Measurements from ENCODE around the gene SYCP2L. TPM values are rescaled to one million over a fixed set of nuclear protein-coding genes. Genes with fewer than 3 reads are reported as not detected.

The SYCP2L gene
- polyA plus RNA-seq, 1 of the 3 experiments (the other 2 are of a cell fraction), result 0.82 TPM

- TF ChIP-seq USF2 (IDR thresholded peaks at IDR 0.05; ENCODE audit: borderline replicate concordance, low read depth, low read length), result no peak
- no peak for TF ChIP-seq POLR2AphosphoS5 (IDR thresholded peaks at IDR 0.05; ENCODE audit: low read depth, low read length)
- no peak for TF ChIP-seq NRF1 (IDR thresholded peaks at IDR 0.05; ENCODE audit: low read depth, low read length)
- TF ChIP-seq RAD21 (IDR thresholded peaks at IDR 0.05; ENCODE audit: low read length), result no peak
Observed at GRCh38 chr6:10939840-10940239, 53.0 kb downstream of the SYCP2L start (continued).

GRCh38 chr6:10945845-10946244 is 59.0 kb downstream of the SYCP2L start:
- Histone ChIP-seq H3K9me2 (no peaks in the 10 kb centered on the region), H3K4me3 (ENCODE audit: low read depth in 2 of 2, low read length in 1 of 2) (no peak overlapping the region), H4K20me1 (ENCODE audit: insufficient read depth) (no peaks in the 10 kb centered on the region), H3K9me3 (no peaks in the 10 kb centered on the region), H3K4me2 (no peak overlapping the region), H3F3A (replicated peaks; ENCODE audit: insufficient read depth) (no peaks in the 10 kb centered on the region), H3K36me3 (replicated peaks in 1 of 2; ENCODE audit: control insufficient read depth in 1 of 2, insufficient read depth in 2 of 2, low read length in 1 of 2) (no peaks in the 10 kb centered on the region), H2AFZ (ENCODE audit: low read depth) (no peak overlapping the region), H3K27ac (ENCODE audit: low read depth in 2 of 2, low read length in 1 of 2) (no peak overlapping the region), H3K27me3 (ENCODE audit: insufficient read depth) (no peaks in the 10 kb centered on the region), H3K4me1 (ENCODE audit: control insufficient read depth in 1 of 2, insufficient read depth in 2 of 2, low read depth in 1 of 2, low read length in 1 of 2) (no peaks in the 10 kb centered on the region), H3K9ac (no peak overlapping the region), H3K79me2 (ENCODE audit: insufficient read depth) (no peaks in the 10 kb centered on the region)
- POLR2A ChIA-PET, result no interaction called here
- no peak for TF ChIP-seq RCOR1 (IDR thresholded peaks at IDR 0.05; ENCODE audit: low read length)
- TF ChIP-seq JUND (IDR thresholded peaks at IDR 0.05), result no peak
- no peak for TF ChIP-seq FOXJ3 (CRISPR knock-in tag; IDR thresholded peaks at IDR 0.05)
- no peak for TF ChIP-seq MAX (IDR thresholded peaks at IDR 0.05; ENCODE audit: low read depth)
- TF ChIP-seq PBX3 (IDR thresholded peaks at IDR 0.05), result no peak
- no peak for TF ChIP-seq GABPA (IDR thresholded peaks at IDR 0.05; ENCODE audit: low read depth)
- no peak for DNase-seq
- WGBS (ENCODE audit: low lambda C conversion rate), result 49% methylated on average over 1 of the region's 1 CpG
- CTCF ChIA-PET, result no interaction called here

DNA sequence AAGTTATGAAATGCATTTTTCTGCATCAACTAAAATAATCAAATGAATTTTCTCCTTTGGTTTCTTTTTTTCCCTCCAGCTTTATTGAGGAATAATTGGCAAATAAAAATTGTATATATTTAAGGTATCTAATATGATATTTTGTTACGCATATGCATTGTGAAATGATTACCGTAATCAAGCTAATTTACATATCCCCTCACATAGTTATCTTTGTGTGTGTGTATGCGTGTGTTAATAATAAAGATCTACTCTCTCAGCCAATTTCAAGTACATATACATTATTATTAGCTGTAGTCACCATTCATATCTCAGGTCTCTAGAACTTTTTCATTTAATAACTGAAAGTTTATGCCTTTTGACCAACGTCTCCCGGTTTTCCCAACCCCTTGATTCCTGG is 61.1 kb downstream of the SYCP2L start:
- no peak for DNase-seq
- Histone ChIP-seq H3K4me2 (no peak overlapping the region), H3K27me3 (ENCODE audit: insufficient read depth) (no peaks in the 10 kb centered on the region), H3K36me3 (replicated peaks in 1 of 2; ENCODE audit: control insufficient read depth in 1 of 2, insufficient read depth in 2 of 2, low read length in 1 of 2) (no peaks in the 10 kb centered on the region), H2AFZ (ENCODE audit: low read depth) (no peak overlapping the region), H3K9ac (no peak overlapping the region), H3K4me1 (ENCODE audit: control insufficient read depth in 1 of 2, insufficient read depth in 2 of 2, low read depth in 1 of 2, low read length in 1 of 2) (no peaks in the 10 kb centered on the region; a peak in 1 of 4 replicates), H3K27ac (ENCODE audit: low read depth in 2 of 2, low read length in 1 of 2) (no peak overlapping the region), H3K9me2 (no peaks in the 10 kb centered on the region), H3K4me3 (ENCODE audit: low read depth in 2 of 2, low read length in 1 of 2) (no peak overlapping the region), H3F3A (replicated peaks; ENCODE audit: insufficient read depth) (no peaks in the 10 kb centered on the region), H3K79me2 (ENCODE audit: insufficient read depth) (no peaks in the 10 kb centered on the region), H4K20me1 (ENCODE audit: insufficient read depth) (no peaks in the 10 kb centered on the region), H3K9me3 (no peaks in the 10 kb centered on the region)
- ChIA-PET CTCF (interaction anchor here (1.0 to 1.5 kb wide), 3 partner anchors 55 to 548 kb away, joined by 3 to 6 read pairs (median 5); no protein-coding TSS in a partner anchor), POLR2A (no interaction called here)
- 89% methylated on average over 5 of the region's 5 CpGs for WGBS (ENCODE audit: low lambda C conversion rate)
- TF ChIP-seq JUND (IDR thresholded peaks at IDR 0.05) (no peak), CTCF (IDR thresholded peaks at IDR 0.05) (no peak), MEF2A (IDR thresholded peaks at IDR 0.05; ENCODE audit: borderline replicate concordance, low read depth) (no peak), RXRA (IDR thresholded peaks at IDR 0.05; ENCODE audit: borderline replicate concordance, low read depth) (no peak)

Measured in SK-N-SH (cell line).